Nephron progenitor cell (in vitro differentiated cells): ENCODE results near the gene CARMIL1.

Experiments used
- DNase-seq: peaks from one replicate; pipeline ENCODE4 v3.0.0; 2021
- H3K27ac Mint-ChIP-seq: 2 replicates; pipeline ENCODE4 v1.8.0; 2021; ENCODE audit warnings: mild to moderate bottlenecking, moderate library complexity, mixed read lengths
- H3K27me3 Mint-ChIP-seq: 2 replicates; pipeline ENCODE4 v1.8.0; 2021; ENCODE audit warnings: mild to moderate bottlenecking, low read depth, mixed read lengths; ENCODE audit not compliant: poor library complexity
- H3K36me3 Mint-ChIP-seq: 2 replicates; pipeline ENCODE4 v1.8.0; 2021; ENCODE audit warnings: low read depth, mixed read lengths
- H3K4me1 Mint-ChIP-seq: 2 replicates; pipeline ENCODE4 v1.8.0; 2021; ENCODE audit warnings: mixed read lengths
- H3K4me3 Mint-ChIP-seq: 2 replicates; pipeline ENCODE4 v1.8.0; 2021; ENCODE audit warnings: mild to moderate bottlenecking, moderate library complexity, mixed read lengths
- H3K9me3 Mint-ChIP-seq: 2 replicates; pipeline ENCODE4 v1.8.0; 2021; ENCODE audit warnings: mild to moderate bottlenecking, moderate library complexity, mixed read lengths
- TF ChIP-seq, protein P1 (sequence below): fragments of 200-600 bp; sonication (generic); IDR thresholded peaks from 2 replicates; pipeline ENCODE4 v1.5.0; 2021; ENCODE audit warnings: antibody characterized with exemption

Gene CARMIL1

DNA sequence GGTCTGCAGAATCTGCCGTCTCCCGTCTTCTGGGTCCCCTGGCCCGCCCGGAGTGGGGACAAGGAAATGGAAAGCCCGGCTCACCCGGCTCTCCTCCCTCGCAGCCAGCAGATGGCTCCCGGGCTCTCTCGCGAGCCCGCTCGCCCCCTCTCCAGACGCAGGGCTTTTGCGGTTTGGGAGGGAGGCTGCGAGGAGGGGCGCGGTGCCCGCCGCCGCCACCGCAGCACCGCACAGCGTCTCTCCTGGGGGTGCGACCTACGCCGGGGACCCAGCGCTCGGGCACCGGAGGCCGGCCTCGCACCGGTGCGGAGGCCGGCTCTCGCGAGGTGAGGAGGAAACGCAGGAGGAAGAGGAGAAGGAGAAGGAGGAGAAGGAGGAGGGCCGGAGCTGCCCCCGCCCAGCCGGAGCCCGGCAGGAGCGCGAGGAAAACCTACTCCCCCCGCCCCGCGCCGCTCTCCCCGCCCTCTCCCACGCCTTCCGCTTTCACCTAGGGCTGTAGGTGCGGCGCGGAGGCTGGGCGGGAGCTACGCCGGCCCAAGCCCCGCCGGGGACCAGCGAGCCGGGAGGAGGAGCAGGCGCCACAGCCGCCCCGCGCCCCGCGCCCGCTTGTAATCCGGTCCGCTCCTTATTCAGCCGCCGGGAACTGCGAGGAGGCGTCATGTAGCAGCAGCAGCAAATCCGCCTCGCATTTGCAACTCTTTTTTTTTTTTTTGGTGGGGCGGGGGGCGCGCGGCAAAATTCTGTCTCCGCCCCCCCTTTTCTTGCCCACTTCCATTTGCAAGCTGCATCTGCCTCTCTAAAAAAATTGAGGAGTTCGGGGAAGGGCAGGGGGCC is at the start of gene CARMIL1:
Gene CARMIL1, plus strand, starts transcription at position 461 of the 834 bp plus-strand sequence. CDS start 422 bp downstream, outside the sequence.
- peak within 1 kb of the TSS; percentile 94 for H3K4me3 Mint-ChIP-seq
- no peaks in the 10 kb centered on the region for H3K36me3 Mint-ChIP-seq
- DNase-seq = peak; percentile 77
- no peak within 1 kb of the TSS for H3K27ac Mint-ChIP-seq
- TF ChIP-seq, protein P1, sequence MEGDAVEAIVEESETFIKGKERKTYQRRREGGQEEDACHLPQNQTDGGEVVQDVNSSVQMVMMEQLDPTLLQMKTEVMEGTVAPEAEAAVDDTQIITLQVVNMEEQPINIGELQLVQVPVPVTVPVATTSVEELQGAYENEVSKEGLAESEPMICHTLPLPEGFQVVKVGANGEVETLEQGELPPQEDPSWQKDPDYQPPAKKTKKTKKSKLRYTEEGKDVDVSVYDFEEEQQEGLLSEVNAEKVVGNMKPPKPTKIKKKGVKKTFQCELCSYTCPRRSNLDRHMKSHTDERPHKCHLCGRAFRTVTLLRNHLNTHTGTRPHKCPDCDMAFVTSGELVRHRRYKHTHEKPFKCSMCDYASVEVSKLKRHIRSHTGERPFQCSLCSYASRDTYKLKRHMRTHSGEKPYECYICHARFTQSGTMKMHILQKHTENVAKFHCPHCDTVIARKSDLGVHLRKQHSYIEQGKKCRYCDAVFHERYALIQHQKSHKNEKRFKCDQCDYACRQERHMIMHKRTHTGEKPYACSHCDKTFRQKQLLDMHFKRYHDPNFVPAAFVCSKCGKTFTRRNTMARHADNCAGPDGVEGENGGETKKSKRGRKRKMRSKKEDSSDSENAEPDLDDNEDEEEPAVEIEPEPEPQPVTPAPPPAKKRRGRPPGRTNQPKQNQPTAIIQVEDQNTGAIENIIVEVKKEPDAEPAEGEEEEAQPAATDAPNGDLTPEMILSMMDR = peak; percentile 47
- peaks cover 13% of the 10 kb centered on the region for H3K27me3 Mint-ChIP-seq
- H3K4me1 Mint-ChIP-seq = peaks cover 37% of the 10 kb centered on the region
- H3K9me3 Mint-ChIP-seq = no peaks in the 10 kb centered on the region

DNA sequence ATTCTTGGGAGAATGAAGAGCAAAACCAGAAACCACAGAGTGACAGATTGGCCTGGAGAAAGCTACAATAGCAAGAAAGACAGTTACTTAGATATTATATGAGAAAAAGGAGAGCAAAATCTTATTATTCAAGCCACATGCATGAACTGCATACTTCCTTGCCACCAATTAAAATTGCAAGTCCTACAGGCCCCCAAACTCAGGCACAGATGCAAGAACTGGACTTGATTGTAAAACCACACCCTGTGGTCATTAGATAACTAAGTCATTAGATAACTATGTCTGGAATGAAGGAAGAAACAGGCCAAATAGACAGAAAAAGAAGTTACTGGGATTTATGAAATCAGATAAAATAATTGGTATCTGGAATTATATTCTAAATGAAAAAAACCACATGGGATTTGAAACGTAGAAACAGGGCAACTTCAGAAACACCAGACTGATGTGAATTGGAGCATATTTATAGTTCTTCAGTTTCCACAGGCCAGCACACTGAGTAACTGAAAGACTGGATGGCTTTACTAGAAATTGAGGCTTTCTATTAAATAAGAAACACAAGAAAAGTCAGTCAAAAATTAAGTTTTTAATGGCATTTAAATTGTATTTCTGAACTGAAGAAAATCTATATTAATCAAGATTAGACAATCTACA is 49.4 kb upstream of the CARMIL1 start:
- no peak for DNase-seq
- peaks cover 6% of the 10 kb centered on the region for H3K27me3 Mint-ChIP-seq
- H3K4me1 Mint-ChIP-seq = peaks cover 11% of the 10 kb centered on the region
- no peaks in the 10 kb centered on the region for H3K9me3 Mint-ChIP-seq
- TF ChIP-seq, protein P1 = no peak
- no peaks in the 10 kb centered on the region for H3K36me3 Mint-ChIP-seq
- no peak overlapping the region for H3K27ac Mint-ChIP-seq
- H3K4me3 Mint-ChIP-seq = no peak overlapping the region

GRCh38 chr6:25232479-25232878 is 46.7 kb upstream of the CARMIL1 start:
- DNase-seq = peak; percentile 16
- TF ChIP-seq, protein P1 = no peak
- H3K4me3 Mint-ChIP-seq = no peak overlapping the region
- no peaks in the 10 kb centered on the region for H3K27me3 Mint-ChIP-seq
- no peaks in the 10 kb centered on the region for H3K36me3 Mint-ChIP-seq
- no peaks in the 10 kb centered on the region for H3K9me3 Mint-ChIP-seq
- H3K27ac Mint-ChIP-seq = no peak overlapping the region
- H3K4me1 Mint-ChIP-seq = peaks cover 11% of the 10 kb centered on the region

GRCh38 chr6:25233226-25233625 is 45.9 kb upstream of the CARMIL1 start:
- no peak overlapping the region for H3K4me3 Mint-ChIP-seq
- no peaks in the 10 kb centered on the region for H3K36me3 Mint-ChIP-seq
- no peaks in the 10 kb centered on the region for H3K27me3 Mint-ChIP-seq
- no peak for DNase-seq
- no peak overlapping the region for H3K27ac Mint-ChIP-seq
- H3K4me1 Mint-ChIP-seq = peaks cover 11% of the 10 kb centered on the region
- no peaks in the 10 kb centered on the region for H3K9me3 Mint-ChIP-seq
- TF ChIP-seq, protein P1 = no peak

- no peaks in the 10 kb centered on the region for H3K9me3 Mint-ChIP-seq
- peaks cover 4% of the 10 kb centered on the region for H3K4me1 Mint-ChIP-seq
- no peak for DNase-seq
- no peak overlapping the region for H3K4me3 Mint-ChIP-seq
- no peak overlapping the region for H3K27ac Mint-ChIP-seq
- no peaks in the 10 kb centered on the region for H3K27me3 Mint-ChIP-seq
- TF ChIP-seq, protein P1 = no peak
- H3K36me3 Mint-ChIP-seq = no peaks in the 10 kb centered on the region
These were observed 41.6 kb upstream of the CARMIL1 start for GRCh38 chr6:25237579-25237978.
